HG02973 (cell line): ENCODE measurements around the gene ADAM17.

Experiments used
- ATAC-seq: cut with Tn5 transposase; IDR thresholded peaks from one replicate; pipeline ENCODE4 v1.9.1; 2021; ENCODE audit warnings: moderate library complexity; ENCODE audit not compliant: unreplicated experiment

ADAM17 gene

GRCh38 chr2:9473308-9473984 is 82.2 kb downstream of the ADAM17 start:
- peak; percentile 18 for ATAC-seq

- no peak for ATAC-seq
Observed at GRCh38 chr2:9472511-9472910, 83.1 kb downstream of the ADAM17 start.

- ATAC-seq, result no peak
Observed at GRCh38 chr2:9471206-9471605, 84.4 kb downstream of the ADAM17 start.

GRCh38 chr2:9467687-9468086 is 87.9 kb downstream of the ADAM17 start:
- no peak for ATAC-seq

- no peak for ATAC-seq
Observed at GRCh38 chr2:9466147-9466683, 89.4 kb downstream of the ADAM17 start.

- ATAC-seq, result no peak
Observed at GRCh38 chr2:9465170-9465569, 90.5 kb downstream of the ADAM17 start.

GRCh38 chr2:9463698-9464034 is 92.0 kb downstream of the ADAM17 start:
- ATAC-seq, result no peak

GRCh38 chr2:9462886-9463697 is 92.5 kb downstream of the ADAM17 start:
- ATAC-seq, result no peak

- no peak for ATAC-seq
Observed at GRCh38 chr2:9462313-9462712, 93.3 kb downstream of the ADAM17 start.

GRCh38 chr2:9461079-9461478 is 94.6 kb downstream of the ADAM17 start:
- no peak for ATAC-seq

- ATAC-seq, result no peak
Observed at GRCh38 chr2:9460441-9461017, 95.1 kb downstream of the ADAM17 start.

- no peak for ATAC-seq
Observed at GRCh38 chr2:9451231-9451630, 104.4 kb downstream of the ADAM17 start.

GRCh38 chr2:9445089-9445488 is 110.5 kb downstream of the ADAM17 start:
- no peak for ATAC-seq

GRCh38 chr2:9443526-9443925 is 112.1 kb downstream of the ADAM17 start:
- ATAC-seq, result no peak

- no peak for ATAC-seq
Observed at GRCh38 chr2:9441556-9441955, 114.1 kb downstream of the ADAM17 start.

GRCh38 chr2:9440058-9440727 is 115.4 kb downstream of the ADAM17 start:
- no peak for ATAC-seq

GRCh38 chr2:9439536-9439935 is 116.1 kb downstream of the ADAM17 start:
- no peak for ATAC-seq
